ENCODE data around the gene LRRC75B. TPM values are rescaled to one million over a fixed set of nuclear protein-coding genes. Genes with fewer than 3 reads are reported as not detected.

Gene LRRC75B, protein sequence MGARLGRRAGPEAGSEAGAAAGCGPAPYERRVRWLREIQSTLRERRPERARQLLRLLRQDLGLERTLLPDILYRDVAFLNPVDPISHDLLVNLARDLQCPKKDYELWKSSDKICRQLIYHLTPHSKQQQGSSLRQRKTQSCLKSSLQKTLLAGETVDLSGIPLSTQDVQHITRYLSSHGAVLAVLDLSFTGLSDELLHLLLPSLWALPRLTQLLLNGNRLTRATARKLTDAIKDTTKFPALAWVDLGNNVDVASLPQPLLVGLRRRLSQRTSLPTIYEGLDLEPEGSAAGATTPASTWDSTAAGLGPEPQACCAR
- 1.7 and 3.1 TPM in 2 replicates for total RNA-seq (2014; rRNA removed; shearing (Covaris generic))

DNA sequence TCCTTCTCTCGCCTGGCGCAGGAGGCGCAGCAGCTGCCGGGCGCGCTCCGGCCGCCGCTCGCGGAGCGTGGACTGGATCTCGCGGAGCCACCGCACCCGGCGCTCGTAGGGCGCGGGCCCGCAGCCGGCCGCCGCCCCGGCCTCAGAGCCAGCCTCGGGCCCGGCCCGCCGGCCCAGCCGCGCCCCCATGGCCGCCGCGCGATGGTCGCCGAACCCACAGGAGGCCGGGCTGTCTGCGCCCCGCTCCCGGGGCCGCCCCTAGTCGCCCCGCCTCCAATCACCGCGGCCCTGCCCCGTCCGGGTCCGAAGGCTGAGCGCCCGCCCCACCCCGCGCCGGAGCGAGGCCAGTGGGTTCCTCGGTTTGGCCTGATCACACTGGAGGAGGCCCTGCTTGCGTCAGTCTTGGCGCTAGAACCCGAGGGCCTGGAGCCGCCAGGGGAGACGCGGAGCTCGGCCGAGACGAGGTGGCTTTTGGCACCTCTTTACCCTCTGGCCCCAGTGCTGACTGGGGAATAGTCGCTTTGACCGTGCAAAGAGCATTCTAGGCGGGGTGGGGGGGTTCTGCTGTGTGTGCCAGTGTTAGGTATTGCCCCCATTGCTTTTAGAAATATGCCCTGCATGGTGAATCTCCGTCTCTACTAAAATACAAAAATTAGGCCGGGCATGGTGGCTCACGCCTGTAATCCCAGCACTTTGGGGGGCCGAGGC is at the start of gene LRRC75B:
TSS of gene LRRC75B (minus strand) at position 223 of the 708 bp plus-strand sequence. CDS start at position 189, 34 bp downstream.

DNA sequence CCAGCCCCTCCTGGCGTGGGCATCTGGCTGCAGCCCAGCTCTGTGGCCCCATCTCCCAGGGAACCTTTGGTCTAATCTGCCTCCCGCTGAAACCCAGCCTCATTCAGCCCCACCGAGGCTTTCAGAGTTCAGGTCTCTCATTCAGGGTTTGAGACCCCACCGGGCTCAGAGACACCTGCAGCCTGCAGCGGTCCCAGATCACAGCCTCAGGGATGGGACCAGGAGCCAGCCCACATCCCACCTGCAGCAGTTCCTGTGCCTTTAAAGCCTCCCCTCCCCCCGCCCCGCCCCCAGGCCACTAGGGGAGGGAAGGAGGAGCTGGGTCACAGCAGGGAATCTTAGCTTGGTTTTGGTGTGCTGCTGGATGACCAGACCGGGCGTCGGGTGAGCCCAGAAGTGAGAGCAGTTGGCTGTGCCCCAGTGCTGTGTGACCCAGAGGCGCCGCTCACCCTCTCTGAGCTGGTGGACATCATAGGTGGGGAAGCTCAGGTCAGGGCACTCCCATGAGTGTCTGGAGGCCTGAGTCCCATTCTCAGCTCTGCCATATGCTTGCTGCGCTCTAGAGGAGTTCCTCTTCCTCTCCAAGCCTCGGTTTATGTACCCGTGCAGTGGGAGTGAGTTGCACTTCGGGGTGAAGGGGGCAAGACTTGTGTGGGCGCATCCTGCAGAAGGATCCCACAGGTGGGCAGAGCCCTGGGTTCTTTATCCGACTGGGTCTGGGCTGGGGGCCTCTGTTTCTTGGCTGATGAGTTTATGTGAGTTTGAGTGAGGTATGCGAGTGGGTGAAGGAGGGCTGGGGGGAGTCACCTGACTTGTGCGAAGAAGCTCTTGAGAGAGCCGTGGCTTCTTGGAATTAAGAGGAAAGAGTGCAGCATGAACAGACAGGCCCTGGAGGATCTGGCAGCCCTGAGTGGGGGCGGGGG is 10.2 kb upstream of the LRRC75B start, which contains the start of gene GGT1:
TSS of gene GGT1 (plus strand) at position 347 of the 923 bp plus-strand sequence. CDS start 7,889 bp downstream, outside the sequence.

DNA sequence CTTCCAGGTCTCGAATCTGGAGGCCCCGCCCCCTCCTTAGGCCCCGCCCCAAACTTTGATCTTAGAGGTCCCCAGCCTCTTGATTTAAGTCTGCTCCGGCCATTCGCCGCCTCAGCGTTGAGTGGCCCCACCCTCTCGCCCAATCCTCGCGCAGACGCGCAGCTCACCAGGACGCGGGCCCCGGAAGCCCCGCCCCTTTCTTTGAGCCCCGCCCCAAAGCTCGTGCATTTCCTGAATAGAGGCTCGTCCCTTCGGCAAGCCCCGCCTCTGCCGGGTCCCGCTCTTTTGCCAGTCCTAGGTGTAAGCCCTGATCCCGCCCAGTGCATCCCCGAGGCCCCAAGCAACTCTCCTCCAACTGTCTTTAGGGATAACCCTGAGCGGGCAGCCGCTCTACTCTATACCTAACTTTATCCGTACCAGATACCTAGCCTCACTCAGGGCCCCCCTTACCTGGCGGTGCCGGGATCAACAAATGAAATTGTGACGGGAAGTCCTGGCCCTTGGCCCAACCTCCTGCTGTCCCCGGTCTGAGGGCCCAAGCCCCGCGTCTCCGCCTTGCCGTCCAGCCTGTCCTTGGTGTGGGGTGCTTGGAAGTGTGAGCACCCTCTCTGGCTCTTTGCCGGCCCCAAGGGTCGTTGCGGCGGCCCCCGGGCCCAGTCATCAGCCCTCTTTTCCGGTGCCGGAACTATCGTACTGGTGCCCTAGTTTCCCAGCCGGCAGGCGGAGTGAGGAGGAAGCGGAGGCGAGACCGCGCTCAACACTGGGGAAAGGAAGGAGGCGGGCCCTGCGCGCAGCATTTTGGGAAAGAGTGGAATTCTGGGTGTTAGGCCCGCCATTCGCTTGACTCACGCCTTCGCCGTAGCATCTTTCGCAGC is 37.5 kb downstream of the LRRC75B start, which contains the start of gene SNRPD3:
TSS of gene SNRPD3 (plus strand) at position 835 of the 875 bp plus-strand sequence. CDS start 1,676 bp downstream, outside the sequence.

DNA sequence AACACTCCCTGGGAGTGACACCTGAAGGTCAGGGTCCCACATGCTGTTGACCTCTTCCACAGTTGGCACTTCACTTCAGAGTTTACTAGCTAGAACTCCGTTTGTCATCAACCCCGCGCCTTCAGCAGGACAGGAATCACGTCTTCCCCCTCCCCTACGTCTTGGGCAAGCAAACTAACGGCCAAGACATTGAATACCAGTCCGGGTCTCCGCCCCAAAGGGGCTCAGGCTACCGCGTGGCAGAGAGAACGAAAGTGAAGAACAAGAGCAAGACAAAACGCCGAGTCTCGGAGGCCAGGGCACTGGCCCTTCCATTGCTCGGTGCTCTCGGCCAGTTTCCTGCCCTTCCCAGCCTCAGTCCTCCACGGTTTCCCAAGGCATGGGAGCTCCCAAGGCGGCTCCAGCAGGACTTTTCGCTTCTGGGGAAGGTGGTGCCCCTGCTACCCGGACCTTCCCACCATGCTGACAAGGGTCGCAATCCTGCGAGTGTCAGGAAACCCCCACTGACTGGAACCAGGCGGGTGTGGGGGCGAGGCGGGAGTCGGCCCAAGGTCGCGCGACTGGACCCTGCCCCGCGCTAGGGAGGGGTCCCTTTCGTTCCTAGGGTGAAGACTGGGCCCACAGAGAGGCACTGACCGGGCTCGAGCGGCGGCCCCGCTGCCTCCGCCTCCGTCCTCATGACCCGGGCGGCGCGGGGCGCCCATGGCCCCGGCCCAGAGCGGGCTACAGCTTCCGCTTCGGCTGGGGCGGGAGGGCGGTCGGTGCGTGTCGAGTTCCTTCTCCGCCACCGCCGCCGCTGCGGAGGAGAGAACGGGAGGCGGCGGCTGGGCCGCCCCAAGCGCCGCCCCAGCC is 38.3 kb downstream of the LRRC75B start, which contains the start of gene GUCD1:
TSS of gene GUCD1 (minus strand) at position 826 of the 852 bp plus-strand sequence. CDS start at position 679, 147 bp downstream.

Other genes starting within 250 kb of the LRRC75B start
- gene ADORA2A, start 165.5 kb downstream of the LRRC75B start, total RNA-seq (2014; rRNA removed; shearing (Covaris generic)) = 0.93 and 0.98 TPM in 2 replicates
- gene UPB1, start 97.7 kb downstream of the LRRC75B start, total RNA-seq (2014; rRNA removed; shearing (Covaris generic)) = 0.03 and 0.04 TPM in 2 replicates
- 87.6 and 91.1 TPM in 2 replicates for gene GUCD1, start 37.9 kb downstream of the LRRC75B start, total RNA-seq (2014; rRNA removed; shearing (Covaris generic))
- 164 and 214 TPM in 2 replicates for gene SNRPD3, start 37.1 kb downstream of the LRRC75B start, total RNA-seq (2014; rRNA removed; shearing (Covaris generic))
- 0.32 and 1.3 TPM in 2 replicates for gene GGT1, start 10.1 kb upstream of the LRRC75B start, total RNA-seq (2014; rRNA removed; shearing (Covaris generic))
- gene PIWIL3, start 181.6 kb upstream of the LRRC75B start, total RNA-seq (2014; rRNA removed; shearing (Covaris generic)) = not detected in 2 replicates
- not detected in 2 replicates for gene SGSM1, start 213.1 kb upstream of the LRRC75B start, total RNA-seq (2014; rRNA removed; shearing (Covaris generic))

Data from A375 (cell line).